ENCODE results near the gene PTGES. TPM values are rescaled to one million over a fixed set of nuclear protein-coding genes. Genes with fewer than 3 reads are reported as not detected.
A peak's percentile ranks its signal among the peaks of the same experiment; 100 is the strongest.

Gene PTGES
- total RNA-seq, 3 donors from 2014 or later (not counting 1 experiment from before 2014, with no cell fraction given), result 0.28 to 0.47 (median 0.39) TPM

DNA sequence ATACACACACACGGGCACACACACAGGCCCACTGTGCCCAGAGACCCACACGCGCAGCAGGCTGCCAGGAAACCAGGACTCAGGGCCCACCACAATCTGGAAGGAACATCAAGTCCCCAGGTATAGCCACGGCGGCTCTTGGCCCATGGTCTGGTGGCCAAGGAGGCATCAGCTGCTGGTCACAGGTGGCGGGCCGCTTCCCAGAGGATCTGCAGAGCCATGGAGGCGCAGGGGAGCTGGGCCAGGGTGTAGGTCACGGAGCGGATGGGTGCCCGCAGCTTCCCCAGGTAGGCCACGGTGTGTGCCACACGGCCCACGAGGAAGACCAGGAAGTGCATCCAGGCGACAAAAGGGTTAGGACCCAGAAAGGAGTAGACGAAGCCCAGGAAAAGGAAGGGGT, 13.4 kb downstream of the PTGES start:
- Mint-ChIP-seq H3K4me1 (peaks cover 0 to 14% of the 10 kb centered on the region in 2 donors), H3K4me3 (no peak overlapping the region), H3K9me3 (no peaks in the 10 kb centered on the region), H3K27me3 (ENCODE audit: low read depth in 2 of 2) (peaks cover 0 to 8% of the 10 kb centered on the region in 2 donors), H3K36me3 (no peaks in the 10 kb centered on the region), H3K27ac (no peak overlapping the region)
- ATAC-seq (no peak), DNase-seq (no peak)
- WGBS (ENCODE audit: insufficient coverage), result 92% methylated on average over 16 of the region's 16 CpGs
- Histone ChIP-seq H3K27me3 (ENCODE audit: control insufficient read depth, insufficient read depth, low read length) (peaks cover 3% of the 10 kb centered on the region), H3K27ac (ENCODE audit: low read length) (no peak overlapping the region), H3K9me3 (ENCODE audit: control insufficient read depth, insufficient read depth, low read length) (no peaks in the 10 kb centered on the region), H3K4me3 (ENCODE audit: low read length) (no peak overlapping the region), H3K36me3 (ENCODE audit: control insufficient read depth, insufficient read depth, low read length) (no peaks in the 10 kb centered on the region), H3K4me1 (ENCODE audit: control insufficient read depth, insufficient read depth, low read length) (peaks cover 15% of the 10 kb centered on the region)
- intact Hi-C loops (cut with micrococcal nuclease), result loop anchor here (5.0 to 10.0 kb wide), 2 partner anchors 355 to 607 kb away; no protein-coding TSS in a partner anchor
- TF ChIP-seq, protein P1, sequence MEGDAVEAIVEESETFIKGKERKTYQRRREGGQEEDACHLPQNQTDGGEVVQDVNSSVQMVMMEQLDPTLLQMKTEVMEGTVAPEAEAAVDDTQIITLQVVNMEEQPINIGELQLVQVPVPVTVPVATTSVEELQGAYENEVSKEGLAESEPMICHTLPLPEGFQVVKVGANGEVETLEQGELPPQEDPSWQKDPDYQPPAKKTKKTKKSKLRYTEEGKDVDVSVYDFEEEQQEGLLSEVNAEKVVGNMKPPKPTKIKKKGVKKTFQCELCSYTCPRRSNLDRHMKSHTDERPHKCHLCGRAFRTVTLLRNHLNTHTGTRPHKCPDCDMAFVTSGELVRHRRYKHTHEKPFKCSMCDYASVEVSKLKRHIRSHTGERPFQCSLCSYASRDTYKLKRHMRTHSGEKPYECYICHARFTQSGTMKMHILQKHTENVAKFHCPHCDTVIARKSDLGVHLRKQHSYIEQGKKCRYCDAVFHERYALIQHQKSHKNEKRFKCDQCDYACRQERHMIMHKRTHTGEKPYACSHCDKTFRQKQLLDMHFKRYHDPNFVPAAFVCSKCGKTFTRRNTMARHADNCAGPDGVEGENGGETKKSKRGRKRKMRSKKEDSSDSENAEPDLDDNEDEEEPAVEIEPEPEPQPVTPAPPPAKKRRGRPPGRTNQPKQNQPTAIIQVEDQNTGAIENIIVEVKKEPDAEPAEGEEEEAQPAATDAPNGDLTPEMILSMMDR (IDR thresholded peaks at IDR 0.05), result no peak

DNA sequence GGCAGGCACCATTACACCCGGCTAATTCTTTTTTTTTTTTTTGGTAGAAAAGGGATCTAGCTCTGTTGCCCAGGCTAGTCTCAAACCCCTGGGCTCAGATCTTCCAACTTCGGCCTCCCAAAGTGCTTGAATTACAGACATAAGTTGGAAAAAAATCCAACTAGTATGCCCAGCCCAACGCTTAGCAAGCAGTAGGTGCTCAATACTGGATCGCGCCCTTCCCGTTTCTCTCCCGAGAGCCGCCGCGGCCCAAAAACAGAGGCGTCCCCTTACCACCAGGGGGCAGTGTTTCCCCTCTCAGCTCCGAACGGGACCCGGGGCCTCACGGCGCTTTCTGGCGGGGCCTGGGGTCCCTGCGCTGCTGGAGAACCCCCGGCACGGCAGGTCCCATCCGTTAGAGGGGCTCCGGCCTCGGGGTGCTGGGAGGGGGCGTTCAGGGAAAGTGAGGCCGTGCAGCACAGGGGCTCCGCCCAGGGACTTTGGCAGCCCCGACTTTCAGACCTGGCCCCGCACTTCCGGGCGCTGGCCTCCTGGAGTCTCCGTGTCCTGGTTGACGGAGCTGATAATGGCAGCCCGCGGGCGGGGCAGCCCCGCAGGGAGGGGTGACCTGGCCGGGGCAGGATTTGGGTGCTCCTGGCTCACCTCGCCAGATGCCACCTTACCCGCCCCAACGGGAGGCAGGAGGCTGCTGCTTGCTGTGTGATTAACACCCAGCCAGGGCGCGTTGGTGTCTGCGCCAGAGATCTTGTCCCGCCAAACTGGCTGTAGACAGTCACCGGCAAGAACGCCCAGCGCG, 15.2 kb downstream of the PTGES start:
- Histone ChIP-seq H3K27ac (ENCODE audit: low read length) (peak overlapping the region; percentile 63), H3K4me1 (ENCODE audit: control insufficient read depth, insufficient read depth, low read length) (peaks cover 15% of the 10 kb centered on the region), H3K9me3 (ENCODE audit: control insufficient read depth, insufficient read depth, low read length) (no peaks in the 10 kb centered on the region), H3K4me3 (ENCODE audit: low read length) (peak overlapping the region; percentile 52), H3K36me3 (ENCODE audit: control insufficient read depth, insufficient read depth, low read length) (no peaks in the 10 kb centered on the region), H3K27me3 (ENCODE audit: control insufficient read depth, insufficient read depth, low read length) (peaks cover 3% of the 10 kb centered on the region)
- ATAC-seq, result peak; percentile 88 to 91 (median 89)
- H3K4me1 Mint-ChIP-seq, result peaks cover 0 to 14% of the 10 kb centered on the region in 2 donors
- TF ChIP-seq, protein P1 (IDR thresholded peaks at IDR 0.05), result peak; percentile 96
- peaks cover 0 to 3% of the 10 kb centered on the region in 2 donors for H3K27me3 Mint-ChIP-seq (ENCODE audit: low read depth in 2 of 2)
- H3K4me3 Mint-ChIP-seq, result peak overlapping the region; percentile 71
- no peaks in the 10 kb centered on the region for H3K9me3 Mint-ChIP-seq
- peak overlapping the region in 1 of 2 donors; percentile 77 for H3K27ac Mint-ChIP-seq
- no peaks in the 10 kb centered on the region for H3K36me3 Mint-ChIP-seq
- WGBS (ENCODE audit: insufficient coverage), result 4% methylated on average over 48 of the region's 48 CpGs
- peak; percentile 82 to 94 for DNase-seq
- intact Hi-C loops (cut with micrococcal nuclease), result loop anchor here (1.0 to 10.0 kb wide), 4 partner anchors 46 to 605 kb away; no protein-coding TSS in a partner anchor

DNA sequence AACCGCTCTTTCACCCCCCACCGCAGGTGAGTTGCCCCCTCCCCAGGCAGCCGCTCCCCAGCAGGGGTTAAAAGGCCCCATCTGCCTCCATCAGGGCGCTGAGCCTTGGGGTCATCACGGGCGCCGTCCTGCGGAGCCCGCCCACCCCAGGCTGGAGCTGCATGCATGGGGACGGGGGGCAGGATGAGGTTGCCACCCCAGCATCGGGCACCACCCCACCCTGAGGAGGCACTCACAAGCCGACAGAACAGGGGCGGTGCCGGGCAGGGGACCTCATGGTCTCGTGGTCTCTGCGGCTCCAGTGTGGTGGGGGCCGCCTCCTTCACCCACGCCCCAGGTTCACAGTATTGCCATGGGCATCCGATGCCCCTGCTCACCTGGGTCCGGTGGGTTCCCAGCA, 16.5 kb downstream of the PTGES start:
- H3K27ac ChIP-seq (ENCODE audit: low read length), result no peak overlapping the region
- ATAC-seq, result no peak
- intact Hi-C loops (cut with micrococcal nuclease), result loop anchor here (2.0 to 10.0 kb wide), 3 partner anchors 54 to 604 kb away; no protein-coding TSS in a partner anchor
- peaks cover 0 to 14% of the 10 kb centered on the region in 2 donors for H3K4me1 Mint-ChIP-seq
- peaks cover 15% of the 10 kb centered on the region for H3K4me1 ChIP-seq (ENCODE audit: control insufficient read depth, insufficient read depth, low read length)
- WGBS (ENCODE audit: insufficient coverage), result 58% methylated on average over 18 of the region's 20 CpGs
- no peak for DNase-seq
- peaks cover 3% of the 10 kb centered on the region for H3K27me3 ChIP-seq (ENCODE audit: control insufficient read depth, insufficient read depth, low read length)
- no peaks in the 10 kb centered on the region for H3K36me3 Mint-ChIP-seq
- H3K4me3 ChIP-seq (ENCODE audit: low read length), result no peak overlapping the region
- TF ChIP-seq, protein P1 (IDR thresholded peaks at IDR 0.05), result no peak
- no peaks in the 10 kb centered on the region for H3K9me3 Mint-ChIP-seq
- H3K36me3 ChIP-seq (ENCODE audit: control insufficient read depth, insufficient read depth, low read length), result no peaks in the 10 kb centered on the region
- peaks cover 0 to 5% of the 10 kb centered on the region in 2 donors for H3K27me3 Mint-ChIP-seq (ENCODE audit: low read depth in 2 of 2)
- no peaks in the 10 kb centered on the region for H3K9me3 ChIP-seq (ENCODE audit: control insufficient read depth, insufficient read depth, low read length)
- no peak overlapping the region for H3K4me3 Mint-ChIP-seq
- H3K27ac Mint-ChIP-seq, result no peak overlapping the region

Measured in natural killer cell (primary cell).